Inflammatory macrophage (primary cell): ENCODE results near the gene CASP1.

Experiments
- DNase-seq, 2 donors: peaks; one replicate each; pipeline ENCODE4 v3.0.0-alpha.2; 2020 to 2022

The CASP1 gene

GRCh38 chr11:104979839-104980238 is 55.1 kb downstream of the CASP1 start:
- DNase-seq, result no peak
